Rectal smooth muscle tissue (tissue), 1 donor: ENCODE data around the gene JADE3.

Experiments used
- H3K27ac ChIP-seq: one replicate; pipeline ENCODE4 v1.7.0; 2013; ENCODE audit warnings: low read depth, low read length, inconsistent platforms
- H3K27me3 ChIP-seq: one replicate; pipeline ENCODE4 v1.7.0; 2013; ENCODE audit warnings: low read length; ENCODE audit not compliant: control insufficient read depth, insufficient read depth
- H3K36me3 ChIP-seq: one replicate; pipeline ENCODE4 v1.7.0; 2013; ENCODE audit warnings: low read length; ENCODE audit not compliant: control insufficient read depth, insufficient read depth
- H3K4me1 ChIP-seq: one replicate; pipeline ENCODE4 v1.7.0; 2013; ENCODE audit warnings: low read length; ENCODE audit not compliant: control insufficient read depth, insufficient read depth
- H3K4me3 ChIP-seq: one replicate; pipeline ENCODE4 v1.7.0; 2013; ENCODE audit warnings: low read length
- H3K9ac ChIP-seq: one replicate; pipeline ENCODE4 v1.7.0; 2013; ENCODE audit warnings: low read length

Gene JADE3

DNA sequence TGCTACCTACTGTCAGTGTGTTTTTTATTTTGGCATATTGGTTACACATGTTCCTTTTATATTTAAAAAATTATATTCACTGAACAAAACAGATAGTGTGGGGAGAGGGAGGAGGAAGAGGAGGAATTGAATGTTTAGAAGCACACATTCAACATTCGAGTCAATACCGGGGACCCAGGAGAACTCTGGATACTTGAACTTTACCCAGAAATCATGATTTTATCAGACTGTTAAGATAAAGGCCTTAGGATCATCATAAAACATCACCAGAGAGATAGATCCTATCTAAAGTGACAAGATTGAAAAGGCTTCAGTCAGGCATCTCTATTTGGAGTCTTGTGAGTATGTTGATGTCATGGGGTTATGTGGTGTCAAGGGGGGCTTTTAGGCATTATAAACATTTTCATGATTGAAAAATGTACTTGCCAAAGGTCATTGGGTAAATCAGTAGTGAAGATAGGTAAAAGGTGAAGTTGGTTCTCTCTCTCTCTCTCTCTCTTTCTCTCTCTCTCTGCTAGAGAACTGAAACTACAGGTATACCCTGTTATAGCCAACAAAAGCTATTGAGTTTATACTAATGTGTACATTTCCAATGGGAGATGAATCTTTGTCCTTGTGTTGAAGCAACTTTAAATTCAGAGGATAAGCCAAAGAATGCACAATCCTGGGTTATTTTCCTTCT is 149.2 kb downstream of the JADE3 start:
- H3K4me1 ChIP-seq, result no peaks in the 10 kb centered on the region
- no peak overlapping the region for H3K4me3 ChIP-seq
- H3K9ac ChIP-seq, result no peak overlapping the region
- no peak overlapping the region for H3K27ac ChIP-seq
- no peaks in the 10 kb centered on the region for H3K27me3 ChIP-seq
- H3K36me3 ChIP-seq, result no peaks in the 10 kb centered on the region

DNA sequence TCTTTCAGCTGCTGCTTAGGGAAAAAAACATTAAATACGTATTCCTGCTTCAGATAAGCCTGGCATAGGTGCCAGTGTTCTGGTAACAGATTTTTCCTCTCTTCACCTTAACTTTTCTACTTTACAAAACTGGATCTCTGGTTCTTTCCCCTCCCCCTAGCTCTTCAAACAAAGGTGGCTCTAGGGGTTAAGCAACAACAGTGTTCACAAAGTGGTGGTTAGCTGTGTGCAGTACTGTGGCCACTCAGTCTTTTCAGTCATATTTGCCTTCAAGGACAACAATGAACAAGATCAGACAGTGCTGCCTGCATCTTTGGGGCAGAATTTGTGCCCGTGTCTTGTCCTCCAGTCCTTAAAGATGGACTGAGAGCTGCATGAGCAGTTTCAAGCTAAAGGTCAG is 151.0 kb downstream of the JADE3 start:
- Histone ChIP-seq H3K36me3 (no peaks in the 10 kb centered on the region), H3K27me3 (no peaks in the 10 kb centered on the region), H3K4me3 (no peak overlapping the region), H3K4me1 (no peaks in the 10 kb centered on the region), H3K27ac (no peak overlapping the region), H3K9ac (no peak overlapping the region)

- no peak overlapping the region for H3K27ac ChIP-seq
- no peaks in the 10 kb centered on the region for H3K36me3 ChIP-seq
- H3K27me3 ChIP-seq, result no peaks in the 10 kb centered on the region
- H3K9ac ChIP-seq, result no peak overlapping the region
- H3K4me1 ChIP-seq, result no peaks in the 10 kb centered on the region
- no peak overlapping the region for H3K4me3 ChIP-seq
Observed at GRCh38 chrX:47068214-47068613, 156.0 kb downstream of the JADE3 start.

DNA sequence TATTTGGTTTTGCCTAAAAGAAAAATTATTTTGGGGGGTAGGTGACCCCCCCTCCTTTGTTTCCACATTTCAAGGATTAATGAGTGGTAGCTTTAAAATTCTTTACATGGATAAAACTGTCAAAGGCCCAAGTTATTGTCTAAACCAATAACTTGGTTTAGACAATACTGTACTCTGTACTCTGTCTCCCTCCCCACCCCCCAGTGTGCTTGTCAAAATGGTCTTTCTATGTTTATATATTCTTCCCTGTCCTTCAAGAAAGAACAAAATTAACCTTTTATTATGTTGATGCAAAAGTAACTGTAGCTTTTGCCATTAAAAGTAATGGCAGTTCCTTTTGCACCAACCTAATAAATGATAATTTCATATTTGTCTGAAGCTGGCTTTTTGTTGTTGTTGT is 156.5 kb downstream of the JADE3 start:
- Histone ChIP-seq H3K4me3 (no peak overlapping the region), H3K27ac (no peak overlapping the region), H3K4me1 (no peaks in the 10 kb centered on the region), H3K27me3 (no peaks in the 10 kb centered on the region), H3K9ac (no peak overlapping the region), H3K36me3 (no peaks in the 10 kb centered on the region)

DNA sequence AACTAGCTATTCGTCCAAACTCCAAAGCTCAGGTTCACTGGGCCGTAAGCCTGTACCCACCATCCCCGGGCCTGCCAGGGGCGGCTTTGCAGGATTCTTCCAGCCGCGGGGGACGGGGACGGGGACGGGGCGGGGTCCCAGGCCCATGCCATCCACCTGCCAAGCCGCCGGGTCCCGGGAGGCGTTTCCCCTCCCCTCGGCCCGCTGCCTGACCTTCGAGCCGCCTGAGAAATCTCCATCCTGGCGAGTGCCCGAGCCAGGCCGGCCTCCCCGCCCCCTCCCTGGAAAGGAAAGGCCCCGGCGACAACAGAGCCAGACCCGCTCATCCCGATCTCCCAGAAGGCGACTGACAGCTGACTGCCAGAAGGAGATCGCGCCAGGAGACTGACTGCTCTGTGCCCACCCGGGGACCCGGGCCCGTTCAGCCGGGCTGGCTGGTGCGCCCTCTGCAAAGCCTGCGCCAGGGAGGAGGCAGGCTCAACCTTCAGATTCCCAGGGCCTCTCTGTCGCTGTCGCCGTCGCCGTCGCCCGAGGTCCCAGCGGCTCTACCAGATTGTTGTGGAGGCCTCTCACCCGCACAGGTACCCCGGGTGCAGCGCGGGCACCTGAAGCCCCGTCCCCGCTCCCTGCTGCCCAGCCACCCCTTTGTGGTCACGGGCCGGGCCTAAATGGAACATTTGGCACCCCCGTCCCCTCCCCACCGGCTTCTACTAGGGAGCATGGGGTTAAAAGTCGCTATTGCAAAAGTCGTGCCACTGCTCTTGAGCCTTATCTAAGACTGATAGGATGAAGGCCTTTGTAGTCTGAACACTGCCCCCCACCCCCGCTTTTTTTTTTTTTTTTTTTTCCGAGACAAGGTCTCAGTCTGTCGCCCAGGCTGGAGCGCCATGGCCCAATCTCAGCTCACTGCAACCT is 166.2 kb downstream of the JADE3 start, which contains the start of gene RGN:
Gene RGN (plus strand): TSS at position 315 of the 915 bp plus-strand sequence. CDS start 2,702 bp downstream, outside the sequence.
- no peaks in the 10 kb centered on the region for H3K4me1 ChIP-seq
- H3K9ac ChIP-seq, result no peak within 1 kb of the TSS

DNA sequence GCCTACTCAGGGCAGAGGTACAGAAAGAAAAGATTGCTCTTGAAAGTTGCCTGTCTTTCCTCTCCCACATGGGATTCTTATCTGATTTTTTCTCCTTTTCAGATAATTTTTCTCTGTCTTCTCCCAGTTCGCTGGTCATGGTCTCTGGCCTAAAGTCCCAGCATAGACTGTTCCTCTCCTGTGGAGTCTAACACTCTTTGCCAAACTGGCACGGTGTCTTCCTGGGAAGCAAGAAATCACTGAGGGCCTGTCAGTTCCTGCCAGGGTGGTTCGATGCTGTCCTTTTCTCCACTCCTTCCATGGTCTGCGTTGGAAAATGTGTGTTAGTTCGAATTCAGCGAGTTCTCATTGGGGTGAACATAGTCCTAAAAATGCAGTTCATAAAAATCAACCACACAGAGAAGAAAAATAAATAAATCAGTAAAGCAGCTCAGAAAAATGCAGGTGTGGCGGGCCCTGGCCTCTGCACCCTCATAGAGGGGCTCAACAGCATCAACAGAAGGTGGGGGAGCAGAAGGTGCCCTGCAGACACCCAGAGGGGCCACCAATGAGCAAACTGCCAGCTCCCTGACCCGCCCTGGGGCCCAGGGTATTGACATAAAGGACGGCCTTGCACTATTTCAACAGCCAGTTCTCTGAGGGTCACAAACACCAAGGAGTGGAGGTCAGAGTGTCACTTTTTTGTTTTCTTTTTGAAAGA is 168.1 kb downstream of the JADE3 start:
- H3K4me1 ChIP-seq, result no peaks in the 10 kb centered on the region

More for the DNA sequence above, 166.2 kb downstream of the JADE3 start, which contains the start of gene RGN:
- no peaks in the 10 kb centered on the region for H3K36me3 ChIP-seq
- peak within 1 kb of the TSS; percentile 44 for H3K4me3 ChIP-seq
- no peaks in the 10 kb centered on the region for H3K27me3 ChIP-seq
- no peak within 1 kb of the TSS for H3K27ac ChIP-seq

DNA sequence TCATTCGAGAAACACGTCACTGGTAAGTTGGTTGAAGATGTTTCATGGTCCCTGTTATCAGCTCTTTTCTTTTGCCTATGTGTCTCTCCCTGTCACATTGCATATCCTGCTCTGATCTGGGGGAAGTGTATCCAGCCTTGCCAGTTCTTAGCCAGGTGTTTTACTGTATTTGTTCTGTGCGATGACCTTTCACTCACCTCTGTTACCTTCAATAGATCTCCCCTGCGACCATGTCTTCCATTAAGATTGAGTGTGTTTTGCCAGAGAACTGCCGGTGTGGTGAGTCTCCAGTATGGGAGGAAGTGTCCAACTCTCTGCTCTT is 168.7 kb downstream of the JADE3 start:
- Histone ChIP-seq H3K27ac (no peak overlapping the region), H3K4me1 (no peaks in the 10 kb centered on the region), H3K4me3 (no peak overlapping the region), H3K27me3 (no peaks in the 10 kb centered on the region), H3K36me3 (no peaks in the 10 kb centered on the region), H3K9ac (no peak overlapping the region)

More for the DNA sequence above, 168.1 kb downstream of the JADE3 start:
- Histone ChIP-seq H3K9ac (no peak overlapping the region), H3K36me3 (no peaks in the 10 kb centered on the region), H3K27ac (no peak overlapping the region), H3K27me3 (no peaks in the 10 kb centered on the region), H3K4me3 (no peak overlapping the region)

DNA sequence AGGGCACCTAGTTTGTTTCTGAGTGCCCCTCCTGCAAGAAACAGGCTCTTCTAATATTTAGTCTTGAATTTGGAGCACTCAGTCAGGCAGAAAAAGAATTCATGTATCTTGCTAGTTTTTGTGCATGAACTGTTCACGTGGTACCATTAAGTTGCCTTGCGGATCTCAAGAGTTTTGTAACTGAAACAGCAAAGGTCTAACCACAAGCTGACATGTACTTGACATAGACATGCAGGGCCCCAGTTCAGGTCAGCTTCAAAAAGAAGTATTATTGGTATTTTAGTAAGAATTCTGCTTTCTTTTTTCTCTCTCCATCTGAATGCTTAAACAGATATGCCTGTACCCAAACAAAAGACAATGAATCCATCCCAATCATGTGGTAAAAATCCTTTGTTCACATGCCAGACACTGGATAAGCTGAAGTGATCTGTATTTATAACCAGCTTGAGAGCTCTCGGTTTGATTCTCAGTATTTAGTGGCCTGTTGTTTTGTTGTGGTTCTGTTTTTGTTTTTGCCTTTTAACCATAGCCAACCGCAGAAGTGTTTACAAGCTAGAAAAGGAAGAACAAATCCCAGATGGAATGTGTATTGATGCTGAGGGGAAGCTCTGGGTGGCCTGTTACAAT is 179.0 kb downstream of the JADE3 start:
- H3K9ac ChIP-seq, result no peak overlapping the region
- H3K4me1 ChIP-seq, result no peaks in the 10 kb centered on the region
- H3K4me3 ChIP-seq, result no peak overlapping the region
- no peaks in the 10 kb centered on the region for H3K27me3 ChIP-seq
- H3K27ac ChIP-seq, result no peak overlapping the region
- H3K36me3 ChIP-seq, result no peaks in the 10 kb centered on the region

- Histone ChIP-seq H3K9ac (no peak overlapping the region), H3K4me1 (no peaks in the 10 kb centered on the region), H3K27ac (no peak overlapping the region), H3K27me3 (no peaks in the 10 kb centered on the region), H3K36me3 (peaks cover 2% of the 10 kb centered on the region), H3K4me3 (no peak overlapping the region)
Observed at GRCh38 chrX:47093248-47093647, 181.0 kb downstream of the JADE3 start.

DNA sequence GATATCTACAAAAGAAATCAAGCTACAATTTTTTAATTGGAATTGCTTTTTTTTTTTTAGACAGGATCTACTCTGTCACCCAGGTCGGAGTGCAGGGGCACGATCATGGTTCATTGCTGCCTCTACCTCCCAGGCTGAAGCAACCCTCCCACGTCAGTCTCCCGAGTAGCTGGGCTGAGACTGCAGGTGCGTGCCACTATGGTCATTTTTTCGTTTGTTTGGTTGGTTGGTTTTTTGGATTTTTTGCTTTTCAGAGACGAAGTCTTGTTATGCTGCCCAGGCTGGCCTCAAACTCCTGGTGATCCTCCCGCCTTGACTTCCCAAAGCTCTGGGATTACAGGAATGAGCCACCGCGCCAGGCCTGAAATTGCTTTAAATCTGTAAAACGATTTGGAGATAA is 181.6 kb downstream of the JADE3 start:
- Histone ChIP-seq H3K27me3 (no peaks in the 10 kb centered on the region), H3K27ac (no peak overlapping the region), H3K4me3 (no peak overlapping the region), H3K36me3 (peaks cover 2% of the 10 kb centered on the region), H3K4me1 (no peaks in the 10 kb centered on the region), H3K9ac (no peak overlapping the region)

GRCh38 chrX:47097018-47097417 is 184.8 kb downstream of the JADE3 start:
- no peak overlapping the region for H3K27ac ChIP-seq
- H3K4me1 ChIP-seq, result no peaks in the 10 kb centered on the region
- peaks cover 2% of the 10 kb centered on the region for H3K36me3 ChIP-seq
- H3K4me3 ChIP-seq, result no peak overlapping the region
- H3K27me3 ChIP-seq, result peaks cover 5% of the 10 kb centered on the region
- no peak overlapping the region for H3K9ac ChIP-seq
